SJCRH30 (cell line): ENCODE data around the gene KIAA1217. TPM values are rescaled to one million over a fixed set of nuclear protein-coding genes. Genes with fewer than 3 reads are reported as not detected.

ENCODE experiments used
- DNase-seq, 2 experiments: peaks; one replicate each; pipeline ENCODE4 v3.0.0-alpha.2; 2015 to 2020
- H3K27ac ChIP-seq: fragments of 250-450 bp; sonication (Bioruptor Pico); 2 replicates; pipeline ENCODE4 v1.5.1; 2020; ENCODE audit warnings: mild to moderate bottlenecking, moderate library complexity
- H3K27me3 ChIP-seq: fragments of 250-450 bp; sonication (Bioruptor Pico); 2 replicates; pipeline ENCODE4 v1.5.1; 2020; ENCODE audit warnings: mild to moderate bottlenecking, moderate library complexity
- H3K36me3 ChIP-seq: fragments of 250-450 bp; sonication (Bioruptor Pico); 2 replicates; pipeline ENCODE4 v1.5.1; 2020; ENCODE audit warnings: mild to moderate bottlenecking, moderate library complexity
- H3K4me1 ChIP-seq: fragments of 250-450 bp; sonication (Bioruptor Pico); 2 replicates; pipeline ENCODE4 v1.5.1; 2020; ENCODE audit warnings: mild to moderate bottlenecking, moderate library complexity
- H3K4me3 ChIP-seq: fragments of 250-450 bp; sonication (Bioruptor Pico); 2 replicates; pipeline ENCODE4 v1.5.1; 2020; ENCODE audit warnings: mild to moderate bottlenecking, moderate library complexity
- H3K9me3 ChIP-seq: fragments of 250-450 bp; sonication (Bioruptor Pico); replicated peaks from 2 replicates; pipeline ENCODE4 v1.5.1; 2020; ENCODE audit warnings: mild to moderate bottlenecking, moderate library complexity
- total RNA-seq: library from RNA; depleted of rRNA; stranded (reverse); fragments of >200 nt; shearing (Covaris generic); gene quantifications from 2 replicates; pipeline ENCODE4 v1.2.3, GENCODE V29; 2014

KIAA1217 gene
- total RNA-seq, 1 experiment from 2014 or later = 29.7 TPM

DNA sequence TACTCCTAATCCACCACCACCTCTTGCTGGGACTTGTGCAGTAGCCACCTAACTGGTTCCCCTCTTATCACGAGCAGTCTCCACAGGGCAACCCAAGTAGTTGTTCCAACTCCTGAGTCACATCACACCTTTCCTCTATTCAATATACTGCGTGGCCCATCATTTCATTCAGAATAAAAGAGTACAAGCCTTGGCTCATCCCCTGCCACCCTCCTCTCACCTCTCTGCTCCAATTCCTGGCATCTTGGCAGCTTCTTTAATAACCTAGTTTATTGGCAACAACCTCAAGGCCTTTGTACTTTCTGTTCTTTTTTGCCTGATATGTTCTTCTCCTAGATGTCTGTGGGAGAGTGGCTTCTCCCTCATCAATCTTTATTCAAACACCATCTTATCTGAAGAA, 199.4 kb downstream of the KIAA1217 start:
- Histone ChIP-seq H3K9me3 (no peaks in the 10 kb centered on the region), H3K4me3 (no peak overlapping the region), H3K36me3 (peaks cover 6% of the 10 kb centered on the region; the same call in 1 of the 2 replicates), H3K27ac (no peak overlapping the region), H3K4me1 (no peaks in the 10 kb centered on the region), H3K27me3 (no peaks in the 10 kb centered on the region)
- no peak for DNase-seq

- H3K4me1 ChIP-seq = peaks cover 7% of the 10 kb centered on the region
- DNase-seq = no peak
Measured at GRCh38 chr10:24414597-24414996, 205.7 kb downstream of the KIAA1217 start.

DNA sequence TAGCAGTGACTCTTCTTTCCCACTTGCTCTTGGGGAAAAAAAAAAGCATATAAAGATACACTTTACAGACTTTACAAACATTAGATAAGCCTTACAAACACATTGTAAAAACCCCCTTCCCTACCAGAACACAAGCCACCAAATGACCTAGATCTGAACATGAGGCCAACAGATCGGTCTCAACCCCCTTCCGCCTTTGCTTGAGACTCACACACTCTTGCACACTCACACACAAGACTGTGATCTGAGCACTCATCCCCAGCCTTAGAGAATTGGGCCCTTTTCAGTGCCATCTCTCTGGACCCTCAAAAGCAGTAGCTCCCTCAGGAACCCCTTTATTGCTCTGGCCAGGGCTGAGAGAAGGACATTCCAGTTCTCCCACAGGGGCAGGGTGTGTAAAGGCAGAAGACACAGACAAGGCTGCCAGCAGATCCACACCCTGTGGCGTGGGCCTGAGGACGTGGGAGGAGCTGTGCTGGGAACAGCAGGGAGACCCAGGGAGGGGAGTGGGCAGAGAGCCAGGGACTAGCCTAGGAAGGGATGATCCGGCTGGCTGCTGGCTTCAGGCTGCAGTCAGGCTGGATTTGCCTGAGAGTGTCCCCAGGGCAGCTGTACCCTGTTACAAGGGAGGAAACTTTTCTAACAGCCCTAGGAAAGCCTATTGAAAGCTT, 206.7 kb downstream of the KIAA1217 start:
- Histone ChIP-seq H3K4me3 (no peak overlapping the region), H3K27me3 (no peaks in the 10 kb centered on the region), H3K27ac (no peak overlapping the region), H3K4me1 (peaks cover 7% of the 10 kb centered on the region), H3K9me3 (no peaks in the 10 kb centered on the region), H3K36me3 (peaks cover 6% of the 10 kb centered on the region)
- peak; percentile 92 to 95 for DNase-seq

More at GRCh38 chr10:24414597-24414996, 205.7 kb downstream of the KIAA1217 start:
- peaks cover 6% of the 10 kb centered on the region for H3K36me3 ChIP-seq
- H3K27me3 ChIP-seq = no peaks in the 10 kb centered on the region
- H3K27ac ChIP-seq = no peak overlapping the region
- no peak overlapping the region for H3K4me3 ChIP-seq
- no peaks in the 10 kb centered on the region for H3K9me3 ChIP-seq

- Histone ChIP-seq H3K36me3 (peaks cover 6% of the 10 kb centered on the region), H3K4me1 (peaks cover 7% of the 10 kb centered on the region), H3K27ac (no peak overlapping the region), H3K9me3 (no peaks in the 10 kb centered on the region), H3K27me3 (no peaks in the 10 kb centered on the region), H3K4me3 (no peak overlapping the region)
- DNase-seq = no peak
Measured at GRCh38 chr10:24416248-24416647, 207.3 kb downstream of the KIAA1217 start.

DNA sequence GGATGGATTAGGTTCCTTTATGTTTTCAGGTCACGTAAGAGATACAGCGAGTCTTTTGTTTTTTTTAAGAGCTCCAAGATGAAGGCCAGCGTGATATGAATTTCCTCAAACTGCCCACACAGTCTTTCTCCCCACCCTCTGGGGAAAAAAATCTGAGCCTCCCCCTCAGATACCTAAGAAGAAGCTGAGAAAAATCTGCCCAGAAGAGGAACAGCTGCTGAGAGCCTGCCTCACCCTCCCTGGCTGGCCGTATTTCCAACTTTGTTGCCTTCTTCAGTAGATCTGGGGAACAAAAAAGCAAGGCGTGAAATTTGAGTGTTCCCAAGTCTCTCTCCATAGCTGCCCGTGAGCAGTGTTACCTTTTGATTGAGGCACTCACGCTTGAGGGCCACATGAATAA, 208.1 kb downstream of the KIAA1217 start:
- Histone ChIP-seq H3K36me3 (peaks cover 6% of the 10 kb centered on the region), H3K4me3 (no peak overlapping the region), H3K27me3 (no peaks in the 10 kb centered on the region), H3K4me1 (peaks cover 7% of the 10 kb centered on the region), H3K9me3 (no peaks in the 10 kb centered on the region), H3K27ac (no peak overlapping the region)
- peak in 1 of 2 experiments; percentile 25 for DNase-seq

DNA sequence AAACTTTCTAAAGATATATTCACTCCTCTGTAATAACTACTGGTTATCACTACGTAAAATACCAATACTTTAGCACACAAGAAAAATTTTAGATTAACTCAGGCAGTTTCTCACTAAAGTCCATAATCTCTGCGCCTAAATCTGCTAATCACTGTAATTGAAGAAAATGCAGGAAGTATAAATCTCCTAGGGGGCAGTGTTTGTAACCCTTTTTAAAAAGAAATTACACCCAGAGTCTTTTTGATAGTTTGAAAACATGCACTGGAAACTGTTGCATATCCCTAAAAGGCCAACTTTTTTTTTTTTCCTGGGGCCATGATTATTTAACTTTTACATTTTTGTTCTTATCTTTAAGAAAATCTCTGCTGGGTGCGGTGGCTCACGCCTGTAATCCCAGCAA, 209.6 kb downstream of the KIAA1217 start:
- Histone ChIP-seq H3K9me3 (no peaks in the 10 kb centered on the region), H3K27ac (no peak overlapping the region), H3K4me1 (peaks cover 7% of the 10 kb centered on the region), H3K4me3 (no peak overlapping the region), H3K27me3 (no peaks in the 10 kb centered on the region), H3K36me3 (no peaks in the 10 kb centered on the region; the same call in 1 of the 2 replicates)
- no peak for DNase-seq

DNA sequence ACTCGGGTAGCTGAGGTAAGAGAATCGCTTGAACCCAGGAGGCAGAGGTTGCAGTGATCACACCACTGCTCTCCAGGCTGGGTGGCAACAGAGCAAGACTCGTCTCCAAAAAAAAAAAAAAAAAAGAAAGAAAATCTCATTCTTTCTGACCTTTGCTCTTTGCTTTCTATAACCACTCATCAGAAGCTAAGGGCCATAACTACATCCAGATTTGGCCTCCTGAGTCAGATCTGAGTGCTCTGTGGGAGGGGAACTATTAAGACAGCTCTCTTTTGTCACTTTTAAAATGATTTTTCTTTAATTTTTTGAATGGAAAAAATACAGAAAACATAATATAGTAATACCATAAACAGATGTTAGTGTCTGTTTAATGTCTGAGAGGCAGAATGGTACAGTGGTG, 210.1 kb downstream of the KIAA1217 start:
- no peaks in the 10 kb centered on the region for H3K27me3 ChIP-seq
- H3K4me3 ChIP-seq = no peak overlapping the region
- no peak overlapping the region for H3K27ac ChIP-seq
- no peaks in the 10 kb centered on the region; the same call in 1 of the 2 replicates for H3K36me3 ChIP-seq
- no peaks in the 10 kb centered on the region for H3K9me3 ChIP-seq
- H3K4me1 ChIP-seq = peaks cover 7% of the 10 kb centered on the region
- no peak for DNase-seq

- H3K4me1 ChIP-seq = no peaks in the 10 kb centered on the region
- no peak overlapping the region for H3K27ac ChIP-seq
- H3K4me3 ChIP-seq = no peak overlapping the region
- no peaks in the 10 kb centered on the region for H3K9me3 ChIP-seq
- DNase-seq = no peak
- H3K27me3 ChIP-seq = no peaks in the 10 kb centered on the region
- peaks cover 2% of the 10 kb centered on the region; the same call in 1 of the 2 replicates for H3K36me3 ChIP-seq
Measured at GRCh38 chr10:24425151-24425550, 216.2 kb downstream of the KIAA1217 start.

GRCh38 chr10:24427678-24428409, 218.9 kb downstream of the KIAA1217 start:
- no peaks in the 10 kb centered on the region for H3K27me3 ChIP-seq
- no peak overlapping the region for H3K27ac ChIP-seq

GRCh38 chr10:24428410-24428782, 219.5 kb downstream of the KIAA1217 start:
- H3K9me3 ChIP-seq = no peaks in the 10 kb centered on the region
- no peak overlapping the region for H3K27ac ChIP-seq
- no peaks in the 10 kb centered on the region for H3K27me3 ChIP-seq
- H3K4me3 ChIP-seq = no peak overlapping the region
- no peaks in the 10 kb centered on the region for H3K4me1 ChIP-seq
- DNase-seq = no peak
- H3K36me3 ChIP-seq = peaks cover 5% of the 10 kb centered on the region

More at GRCh38 chr10:24427678-24428409, 218.9 kb downstream of the KIAA1217 start:
- no peaks in the 10 kb centered on the region for H3K9me3 ChIP-seq
- H3K4me3 ChIP-seq = no peak overlapping the region
- no peaks in the 10 kb centered on the region for H3K4me1 ChIP-seq
- DNase-seq = no peak
- peaks cover 2% of the 10 kb centered on the region for H3K36me3 ChIP-seq

GRCh38 chr10:24430591-24430990, 221.7 kb downstream of the KIAA1217 start:
- Histone ChIP-seq H3K4me3 (no peak overlapping the region), H3K4me1 (no peaks in the 10 kb centered on the region), H3K27me3 (no peaks in the 10 kb centered on the region), H3K27ac (no peak overlapping the region), H3K36me3 (peaks cover 21% of the 10 kb centered on the region), H3K9me3 (no peaks in the 10 kb centered on the region)
- no peak for DNase-seq

DNA sequence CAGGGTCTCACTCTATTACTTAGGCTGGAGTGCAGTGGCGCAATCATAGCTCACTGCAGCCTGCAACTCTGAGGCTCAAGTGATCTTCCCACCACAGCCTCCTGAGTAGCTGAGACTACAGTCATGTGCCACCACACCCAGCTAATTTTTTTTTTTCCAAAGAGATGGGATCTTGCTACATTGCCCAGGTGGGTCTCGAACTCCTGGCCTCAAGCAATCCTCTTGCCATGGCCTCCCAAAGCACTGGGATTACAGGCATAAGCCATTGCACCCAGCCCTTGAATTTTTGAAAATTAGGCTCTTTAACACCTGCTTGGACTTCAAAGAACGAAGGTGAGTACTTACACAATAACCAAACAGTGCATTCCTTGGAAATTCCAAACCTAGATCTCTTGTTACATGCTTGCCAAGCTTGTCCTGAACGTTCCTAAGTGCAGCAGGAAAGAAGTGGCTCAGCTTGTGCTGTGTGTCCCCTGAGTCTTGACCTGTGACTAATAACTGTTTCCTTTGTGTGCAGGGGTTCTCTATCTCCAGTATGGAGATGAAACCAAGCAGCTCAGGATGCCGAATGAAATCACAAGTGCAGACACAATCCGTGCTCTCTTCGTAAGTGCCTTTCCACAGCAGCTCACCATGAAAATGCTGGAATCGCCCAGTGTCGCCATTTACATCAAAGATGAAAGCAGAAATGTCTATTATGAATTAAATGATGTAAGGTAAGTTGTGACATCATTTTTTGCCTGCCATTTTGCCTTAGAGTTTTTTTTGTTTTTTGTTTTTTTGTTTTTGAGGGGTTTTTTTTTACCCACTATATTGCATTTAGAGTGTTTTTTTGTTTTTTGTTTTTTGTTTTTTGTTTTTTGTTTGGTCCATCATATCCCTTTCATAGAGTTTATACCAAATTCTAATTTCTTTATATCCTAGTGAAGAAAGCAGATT, 223.8 kb downstream of the KIAA1217 start:
- Histone ChIP-seq H3K27ac (no peak overlapping the region), H3K4me3 (no peak overlapping the region), H3K9me3 (no peaks in the 10 kb centered on the region), H3K27me3 (no peaks in the 10 kb centered on the region), H3K4me1 (no peaks in the 10 kb centered on the region), H3K36me3 (peaks cover 22% of the 10 kb centered on the region)
- DNase-seq = no peak

DNA sequence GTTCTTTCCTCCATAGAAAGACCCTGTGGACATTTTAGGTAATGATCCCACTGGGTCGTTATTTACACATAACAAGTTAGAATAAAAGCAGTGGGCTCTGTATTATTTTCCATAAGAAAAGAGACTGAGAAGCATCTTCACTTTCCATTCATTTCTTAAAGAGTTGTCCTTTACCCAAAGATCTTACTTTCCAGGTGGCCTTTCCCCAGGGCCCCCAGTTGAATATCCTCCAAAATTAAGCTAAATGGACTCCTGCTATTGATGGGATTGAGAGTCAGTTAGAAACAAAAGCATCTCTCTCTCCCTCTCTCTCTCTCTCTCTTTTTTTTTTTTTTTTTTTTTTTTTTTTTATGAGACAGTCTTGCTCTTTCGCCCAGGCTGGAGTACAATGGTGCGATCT, 224.8 kb downstream of the KIAA1217 start:
- Histone ChIP-seq H3K4me1 (no peaks in the 10 kb centered on the region; the same call in 1 of the 2 replicates), H3K36me3 (peaks cover 29% of the 10 kb centered on the region), H3K4me3 (no peak overlapping the region), H3K9me3 (no peaks in the 10 kb centered on the region), H3K27ac (no peak overlapping the region), H3K27me3 (no peaks in the 10 kb centered on the region)
- DNase-seq = no peak

- H3K4me3 ChIP-seq = no peak overlapping the region
- no peaks in the 10 kb centered on the region for H3K9me3 ChIP-seq
- H3K27ac ChIP-seq = no peak overlapping the region
Measured at GRCh38 chr10:24434961-24435360, 226.0 kb downstream of the KIAA1217 start.

More at GRCh38 chr10:24434961-24435360, 226.0 kb downstream of the KIAA1217 start:
- no peak for DNase-seq
- Histone ChIP-seq H3K4me1 (peaks cover 3% of the 10 kb centered on the region; the same call in 1 of the 2 replicates), H3K27me3 (no peaks in the 10 kb centered on the region), H3K36me3 (peaks cover 37% of the 10 kb centered on the region)
